Ishikawa (cell line): Measurements from ENCODE around the gene KASH5.
A peak's percentile ranks its signal among the peaks of the same experiment; 100 is the strongest.

Experiments used
- CEBPB ChIP-seq: IDR thresholded peaks from 2 replicates; pipeline ENCODE4 v1.6.1; 2012
- CREB1 ChIP-seq: IDR thresholded peaks from 2 replicates; pipeline ENCODE4 v1.6.1; 2012; ENCODE audit warnings: low read depth
- EGR1 ChIP-seq: IDR thresholded peaks from 2 replicates; pipeline ENCODE4 v1.6.1; 2012
- EP300 ChIP-seq: IDR thresholded peaks from 2 replicates; pipeline ENCODE4 v1.6.1; 2012; ENCODE audit warnings: borderline replicate concordance
- FOXM1 ChIP-seq: IDR thresholded peaks from 2 replicates; pipeline ENCODE4 v1.6.1; 2012; ENCODE audit warnings: low read depth, borderline replicate concordance
- MAX ChIP-seq: IDR thresholded peaks from 2 replicates; pipeline ENCODE4 v1.6.1; 2012
- NFIC ChIP-seq: IDR thresholded peaks from 2 replicates; pipeline ENCODE4 v1.6.1; 2012
- RAD21 ChIP-seq: IDR thresholded peaks from 2 replicates; pipeline ENCODE4 v1.6.1; 2012; ENCODE audit warnings: low read depth
- REST ChIP-seq: IDR thresholded peaks from 2 replicates; pipeline ENCODE4 v1.6.1; 2012; ENCODE audit warnings: low read depth, mild to moderate bottlenecking
- TAF1 ChIP-seq: IDR thresholded peaks from 2 replicates; pipeline ENCODE4 v1.6.1; 2012; ENCODE audit warnings: low read depth, mild to moderate bottlenecking
- TCF12 ChIP-seq: IDR thresholded peaks from 2 replicates; pipeline ENCODE4 v1.6.1; 2012; ENCODE audit warnings: low read depth
- TEAD4 ChIP-seq: IDR thresholded peaks from 2 replicates; pipeline ENCODE4 v1.6.1; 2012
- YY1 ChIP-seq: IDR thresholded peaks from 2 replicates; pipeline ENCODE4 v1.6.1; 2012; ENCODE audit warnings: low read depth
- ZBTB7A ChIP-seq: IDR thresholded peaks from 2 replicates; pipeline ENCODE4 v1.6.1; 2012; ENCODE audit warnings: low read depth
- TF ChIP-seq, protein P1 (sequence below): IDR thresholded peaks from 2 replicates; pipeline ENCODE4 v1.6.1; 2012

Gene KASH5

GRCh38 chr19:49428547-49429451, 40.8 kb downstream of the KASH5 start:
- no peak for TF ChIP-seq TEAD4
- TF ChIP-seq NFIC = no peak
- TF ChIP-seq CREB1 = no peak
- TF ChIP-seq EP300 = no peak
- TF ChIP-seq MAX = no peak
- no peak for TF ChIP-seq EGR1
- TF ChIP-seq, protein P1, sequence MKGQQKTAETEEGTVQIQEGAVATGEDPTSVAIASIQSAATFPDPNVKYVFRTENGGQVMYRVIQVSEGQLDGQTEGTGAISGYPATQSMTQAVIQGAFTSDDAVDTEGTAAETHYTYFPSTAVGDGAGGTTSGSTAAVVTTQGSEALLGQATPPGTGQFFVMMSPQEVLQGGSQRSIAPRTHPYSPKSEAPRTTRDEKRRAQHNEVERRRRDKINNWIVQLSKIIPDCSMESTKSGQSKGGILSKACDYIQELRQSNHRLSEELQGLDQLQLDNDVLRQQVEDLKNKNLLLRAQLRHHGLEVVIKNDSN = no peak
- no peak for TF ChIP-seq REST
- no peak for TF ChIP-seq FOXM1
- TF ChIP-seq CEBPB = no peak
- TF ChIP-seq TAF1 = no peak
- TF ChIP-seq RAD21 = no peak
- TF ChIP-seq YY1 = no peak
- TF ChIP-seq ZBTB7A = no peak
- TF ChIP-seq TCF12 = no peak

DNA sequence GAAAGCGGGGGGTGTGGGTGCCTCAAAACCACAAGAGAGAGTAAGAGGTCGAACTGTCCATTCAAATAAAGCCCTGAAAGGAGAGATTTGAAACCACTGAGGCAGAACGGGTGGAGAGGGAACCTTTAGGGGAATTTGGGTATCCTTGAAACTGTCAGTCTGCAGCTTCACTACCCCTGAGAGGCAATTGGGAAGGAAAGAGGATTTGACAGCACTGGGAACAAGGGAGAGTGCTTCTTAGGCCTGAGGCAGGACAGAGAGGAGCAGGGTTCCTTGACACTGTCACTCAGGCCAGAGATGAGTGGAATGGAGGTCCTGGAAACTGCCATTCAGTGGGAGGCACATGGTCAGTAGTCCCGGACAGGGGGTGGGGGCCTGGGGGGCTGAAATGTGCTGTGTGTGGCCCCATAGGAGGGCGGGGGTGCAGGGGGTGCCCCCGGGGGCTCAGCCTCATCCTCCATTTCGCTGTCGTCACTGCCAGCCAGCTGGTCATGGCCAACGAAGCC, 42.2 kb downstream of the KASH5 start:
- no peak for TF ChIP-seq ZBTB7A

DNA sequence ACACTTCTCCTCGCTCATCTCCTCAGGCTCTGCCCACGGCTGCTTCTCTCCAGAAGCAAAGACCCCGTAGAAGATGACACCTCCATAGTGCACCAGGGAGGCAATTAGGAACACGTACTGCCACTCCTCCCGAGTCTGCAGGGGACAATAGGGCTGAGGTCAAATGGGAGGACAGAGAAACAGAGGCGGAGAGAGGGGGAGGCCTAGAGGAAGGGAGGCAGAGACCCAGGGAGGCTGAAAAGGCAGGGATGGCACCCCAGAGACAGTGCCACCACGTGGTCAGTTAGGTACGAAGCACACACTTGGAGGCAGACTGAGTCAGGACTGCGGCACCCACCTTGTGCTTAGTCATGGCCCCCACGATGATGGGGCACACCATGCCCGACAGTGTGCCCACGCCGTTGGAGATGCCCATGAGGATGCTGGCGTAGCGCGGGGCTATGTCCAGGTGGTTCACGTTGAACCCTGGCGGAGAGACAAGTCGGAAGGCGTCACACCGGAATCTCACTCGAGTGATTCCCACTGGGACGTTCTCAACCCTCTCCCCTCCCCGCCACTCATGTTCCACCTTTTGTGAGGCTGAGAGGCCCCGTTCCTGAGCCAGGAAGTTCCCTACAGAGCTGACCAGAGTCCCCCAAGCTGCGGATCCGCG, 42.8 kb downstream of the KASH5 start:
- TF ChIP-seq MAX = peak; percentile 31; the same call in 1 of the 2 replicates
- TF ChIP-seq RAD21 = peak; percentile 44
- TF ChIP-seq NFIC = no peak

DNA sequence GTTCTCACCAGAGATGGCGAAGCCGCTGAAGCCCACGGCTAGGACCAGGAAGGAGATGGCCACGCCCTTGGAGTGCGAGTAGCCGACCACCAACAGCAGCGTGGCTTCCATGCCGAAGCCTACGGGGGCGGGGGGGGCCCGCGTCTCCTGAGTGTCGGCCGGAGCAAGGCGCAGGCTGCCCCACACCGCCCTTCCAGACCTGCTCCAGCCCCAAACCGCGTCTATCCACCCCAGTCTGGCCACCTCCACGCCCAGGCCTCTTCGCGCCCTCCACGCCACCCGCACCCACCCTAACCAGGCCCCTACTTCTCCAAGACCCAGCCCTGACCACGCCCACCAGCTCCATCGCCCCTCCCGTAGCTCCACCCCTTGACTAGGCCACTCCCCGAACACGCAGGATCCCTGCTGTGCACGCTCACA, 43.3 kb downstream of the KASH5 start:
- TF ChIP-seq MAX = no peak
- TF ChIP-seq RAD21 = no peak
- TF ChIP-seq CEBPB = no peak
- TF ChIP-seq REST = no peak
- no peak for TF ChIP-seq CREB1
- no peak for TF ChIP-seq EGR1
- no peak for TF ChIP-seq NFIC
- TF ChIP-seq TCF12 = no peak
- no peak for TF ChIP-seq EP300
- no peak for TF ChIP-seq FOXM1
- TF ChIP-seq TAF1 = no peak
- TF ChIP-seq, protein P1 = no peak
- no peak for TF ChIP-seq ZBTB7A

GRCh38 chr19:49432141-49433073, 44.4 kb downstream of the KASH5 start:
- TF ChIP-seq EGR1 = no peak
- TF ChIP-seq ZBTB7A = no peak
- no peak for TF ChIP-seq TCF12
- TF ChIP-seq RAD21 = no peak
- TF ChIP-seq EP300 = no peak
- TF ChIP-seq NFIC = no peak
- no peak for TF ChIP-seq TEAD4
- TF ChIP-seq REST = no peak
- TF ChIP-seq TAF1 = no peak
- TF ChIP-seq, protein P1 = no peak
- TF ChIP-seq CEBPB = no peak
- TF ChIP-seq FOXM1 = no peak
- TF ChIP-seq CREB1 = no peak
- TF ChIP-seq MAX = no peak
- no peak for TF ChIP-seq YY1
